Measurements from ENCODE around the gene GTSF1L.
"Not testable (repeated sequence)": the region's sequence is repeated elsewhere in the genome, so short reads cannot be mapped to it uniquely, and the experiment has no call there.

Gene GTSF1L

DNA sequence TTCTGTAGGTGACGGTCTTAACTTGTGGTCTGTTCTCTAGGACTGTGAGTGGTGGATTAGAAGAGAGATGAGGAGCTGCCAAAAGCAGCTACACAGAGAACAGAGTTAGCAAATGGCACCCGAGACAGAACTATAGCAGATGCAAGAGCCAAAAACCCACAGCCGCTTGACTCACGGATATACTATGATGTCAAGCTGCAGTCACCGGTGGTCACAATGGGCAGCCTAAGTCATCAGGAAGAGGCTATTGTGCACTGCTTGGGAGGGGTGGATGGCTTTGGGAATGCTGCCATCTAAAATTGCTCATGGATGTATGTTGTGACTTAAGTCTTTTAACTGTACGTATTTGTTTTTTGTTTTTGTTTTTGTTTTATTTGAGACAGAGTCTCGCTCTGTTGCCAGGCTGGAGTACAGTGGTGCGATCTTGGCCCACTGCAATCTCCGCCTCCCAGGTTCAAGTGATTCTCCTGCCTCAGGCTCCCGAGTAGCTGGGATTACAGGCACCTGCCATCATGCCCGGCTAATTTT is at the start of gene GTSF1L:
Gene GTSF1L (minus strand): TSS at position 192 of the 528 bp plus-strand sequence. CDS start 308 bp downstream, outside the sequence.
- DNase-seq = no peak

DNA sequence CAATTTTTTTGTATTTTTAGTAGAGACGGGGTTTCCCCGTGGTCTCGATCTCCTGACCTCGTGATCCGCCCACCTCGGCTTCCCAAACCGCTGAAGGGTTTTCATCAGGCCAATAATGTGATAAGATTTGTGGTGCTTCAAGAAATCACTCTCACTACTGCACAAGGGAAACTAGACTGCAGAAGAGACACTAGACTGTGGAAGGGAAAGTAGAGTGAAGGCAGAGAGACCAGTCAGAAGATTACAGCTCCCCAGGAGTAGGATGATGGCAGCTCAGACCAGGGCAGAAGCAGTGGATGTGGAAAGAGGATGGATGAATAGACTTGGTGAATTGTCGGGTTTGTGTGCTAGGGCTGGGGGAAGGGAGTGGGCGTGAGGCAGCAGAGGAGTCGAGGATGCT is 48.0 kb upstream of the GTSF1L start:
- DNase-seq = no peak

DNA sequence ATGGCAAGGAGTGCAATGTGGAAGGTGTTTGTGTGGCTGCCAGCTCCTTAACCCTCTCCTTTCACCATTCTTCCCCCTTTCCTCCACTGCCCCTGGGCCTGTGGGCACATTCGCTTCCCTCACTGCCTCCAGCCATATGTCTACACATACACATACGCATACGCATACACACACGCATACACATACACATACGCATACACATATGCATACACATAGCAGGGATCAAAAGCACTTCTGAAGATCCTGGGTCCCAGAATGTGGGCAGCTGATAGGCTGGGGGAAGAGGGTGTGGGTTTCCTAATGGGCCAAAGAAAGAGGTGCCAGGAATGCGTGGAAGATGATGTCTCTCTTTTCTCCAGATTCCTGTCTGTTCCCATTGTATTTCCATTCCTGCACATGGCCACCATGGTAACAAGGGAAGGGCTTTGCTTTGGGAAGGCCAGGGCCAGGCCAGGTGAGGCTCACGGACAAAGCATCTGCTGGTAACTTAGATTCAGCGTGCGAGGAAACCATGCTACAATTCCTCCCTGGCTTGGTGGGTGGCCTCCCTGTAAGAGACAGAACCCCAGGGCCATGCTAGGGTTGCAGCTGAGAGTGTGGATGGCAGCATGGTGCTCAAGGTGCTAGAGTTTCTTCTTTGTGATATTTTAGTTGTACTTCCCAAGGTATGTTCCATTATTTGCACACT is 44.8 kb upstream of the GTSF1L start:
- DNase-seq = no peak

DNA sequence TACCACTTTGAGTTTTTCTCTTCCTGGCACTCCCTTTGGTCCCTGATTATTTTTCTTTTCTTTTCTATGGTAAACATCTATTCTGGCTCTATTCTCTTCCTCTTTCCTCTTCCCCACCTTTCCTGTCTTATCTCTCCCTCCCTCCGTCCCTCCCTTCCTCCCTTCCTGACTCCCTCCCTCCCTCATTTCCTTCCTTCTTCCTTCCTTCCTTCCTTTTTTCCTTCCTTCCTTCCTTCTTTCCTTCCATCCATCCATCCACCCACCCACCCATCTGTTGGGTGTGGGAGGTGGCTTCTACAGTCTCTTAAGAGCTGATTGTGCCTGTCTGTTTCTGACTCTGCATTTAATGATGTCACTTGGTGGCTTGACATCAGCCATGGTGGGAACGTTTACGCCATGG is 43.5 kb upstream of the GTSF1L start:
- no peak for DNase-seq

DNA sequence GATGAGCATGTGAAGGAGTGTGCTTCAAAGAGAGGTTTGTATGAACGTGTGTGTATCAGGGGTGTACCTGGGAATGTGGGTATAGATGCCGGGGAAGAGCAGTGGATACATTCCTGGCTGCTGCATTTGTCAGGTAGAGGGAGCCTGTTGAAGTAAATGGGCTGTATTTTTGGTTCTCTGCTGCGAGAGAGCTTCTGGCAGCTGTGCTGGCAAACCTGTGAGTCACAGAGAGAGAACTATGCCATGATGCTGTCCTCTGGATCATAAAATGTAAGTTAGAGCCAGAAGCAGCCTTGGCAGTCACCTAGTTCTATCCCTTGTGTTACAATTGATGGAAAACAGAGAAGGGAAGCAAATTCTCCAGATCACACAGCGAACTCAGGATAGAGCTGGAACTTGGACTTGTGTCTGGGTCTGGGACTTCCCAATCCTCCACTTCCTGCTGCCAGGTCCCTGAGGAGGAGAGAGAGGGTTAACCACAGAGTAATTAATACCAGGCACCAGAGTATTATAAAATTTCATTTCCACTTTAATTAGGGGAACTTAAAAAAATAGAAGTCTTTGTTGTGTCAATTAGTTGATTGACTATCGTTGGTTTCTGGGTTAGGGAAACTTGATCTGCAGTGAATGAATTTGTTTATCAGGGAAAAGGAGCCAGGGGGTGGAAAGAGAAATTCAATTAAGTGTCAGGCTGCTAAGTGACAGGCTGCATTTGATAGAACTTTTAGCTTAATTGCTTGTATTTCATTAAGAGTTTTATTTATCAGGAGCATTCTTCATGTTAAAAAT is 41.1 kb upstream of the GTSF1L start:
- DNase-seq = no peak

DNA sequence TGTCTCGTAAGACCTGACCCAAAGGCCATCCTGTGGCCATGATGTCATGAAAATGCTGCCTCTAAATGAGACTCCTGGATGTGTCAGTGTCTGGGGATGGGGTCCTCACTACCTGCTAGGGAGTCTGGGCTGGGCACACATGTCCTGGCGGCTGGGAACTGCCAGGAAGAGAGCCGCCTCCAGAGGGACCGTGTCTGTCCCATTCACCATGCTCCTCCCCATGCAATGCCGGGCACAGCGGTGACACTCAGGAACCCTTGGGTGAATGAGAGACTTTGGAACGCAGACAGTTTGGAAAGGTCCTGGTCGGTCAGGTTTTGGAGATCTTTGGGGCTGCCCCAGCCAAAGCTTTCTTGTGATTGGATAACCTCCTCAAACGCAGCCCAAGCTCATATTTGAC is 40.1 kb upstream of the GTSF1L start:
- no peak for DNase-seq

DNA sequence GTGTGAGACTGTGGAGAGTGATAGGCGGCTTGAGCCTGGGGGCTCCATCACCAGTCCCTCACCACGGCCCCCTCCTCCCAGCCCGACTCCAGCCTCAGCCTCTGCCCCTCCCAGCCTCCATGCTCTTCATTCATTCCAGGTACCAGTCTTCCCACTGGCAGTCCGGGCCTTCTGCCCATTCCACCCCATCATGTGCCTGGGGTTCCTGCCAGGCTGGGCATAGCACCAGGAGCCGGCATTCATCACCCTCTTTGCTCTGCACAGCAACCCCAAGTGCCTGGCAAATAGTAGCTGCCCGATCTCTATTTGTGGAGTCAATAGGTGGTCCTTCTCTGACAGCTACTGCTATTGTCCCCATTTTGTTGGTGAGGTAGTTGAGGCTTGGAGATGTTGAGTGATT is 39.6 kb upstream of the GTSF1L start:
- DNase-seq = no peak

DNA sequence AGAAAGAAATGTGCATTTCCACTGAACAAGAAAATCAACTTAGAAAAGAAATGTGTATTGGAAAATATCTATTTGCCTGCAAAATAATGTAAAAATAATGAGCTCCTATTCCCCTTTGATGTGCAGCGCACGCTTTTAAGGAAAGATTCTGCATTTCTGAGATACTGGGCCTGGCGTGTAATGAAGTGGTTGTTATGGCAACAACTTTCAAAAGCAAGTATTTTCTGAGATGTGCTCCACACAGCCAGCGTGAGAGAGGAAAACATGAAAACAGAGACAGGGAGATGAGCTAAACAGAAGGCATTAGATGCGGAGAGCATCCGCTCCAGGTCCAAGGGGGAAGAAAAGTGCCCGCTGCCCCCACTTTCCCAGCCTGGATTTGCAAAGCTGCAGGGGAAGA is 39.1 kb upstream of the GTSF1L start:
- no peak for DNase-seq

DNA sequence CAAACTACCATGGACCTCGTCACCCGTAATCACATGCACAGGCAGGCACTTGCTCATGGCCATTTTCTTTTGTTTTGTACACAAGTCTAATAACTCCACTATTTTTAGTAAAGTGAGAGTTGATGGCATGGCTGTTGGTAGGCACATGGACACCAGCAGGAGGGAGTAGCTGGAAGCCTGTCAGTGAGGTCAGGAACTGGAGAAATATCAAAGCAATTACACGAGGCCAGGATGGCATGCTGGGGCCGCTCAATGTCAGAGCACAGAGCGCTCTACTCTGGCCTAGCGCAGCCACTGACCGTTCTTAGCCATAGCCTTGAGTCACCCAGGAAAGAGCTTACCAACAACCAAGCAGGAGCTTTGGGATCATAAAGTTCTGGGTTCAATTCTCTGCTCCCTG is 36.1 kb upstream of the GTSF1L start:
- no peak for DNase-seq

DNA sequence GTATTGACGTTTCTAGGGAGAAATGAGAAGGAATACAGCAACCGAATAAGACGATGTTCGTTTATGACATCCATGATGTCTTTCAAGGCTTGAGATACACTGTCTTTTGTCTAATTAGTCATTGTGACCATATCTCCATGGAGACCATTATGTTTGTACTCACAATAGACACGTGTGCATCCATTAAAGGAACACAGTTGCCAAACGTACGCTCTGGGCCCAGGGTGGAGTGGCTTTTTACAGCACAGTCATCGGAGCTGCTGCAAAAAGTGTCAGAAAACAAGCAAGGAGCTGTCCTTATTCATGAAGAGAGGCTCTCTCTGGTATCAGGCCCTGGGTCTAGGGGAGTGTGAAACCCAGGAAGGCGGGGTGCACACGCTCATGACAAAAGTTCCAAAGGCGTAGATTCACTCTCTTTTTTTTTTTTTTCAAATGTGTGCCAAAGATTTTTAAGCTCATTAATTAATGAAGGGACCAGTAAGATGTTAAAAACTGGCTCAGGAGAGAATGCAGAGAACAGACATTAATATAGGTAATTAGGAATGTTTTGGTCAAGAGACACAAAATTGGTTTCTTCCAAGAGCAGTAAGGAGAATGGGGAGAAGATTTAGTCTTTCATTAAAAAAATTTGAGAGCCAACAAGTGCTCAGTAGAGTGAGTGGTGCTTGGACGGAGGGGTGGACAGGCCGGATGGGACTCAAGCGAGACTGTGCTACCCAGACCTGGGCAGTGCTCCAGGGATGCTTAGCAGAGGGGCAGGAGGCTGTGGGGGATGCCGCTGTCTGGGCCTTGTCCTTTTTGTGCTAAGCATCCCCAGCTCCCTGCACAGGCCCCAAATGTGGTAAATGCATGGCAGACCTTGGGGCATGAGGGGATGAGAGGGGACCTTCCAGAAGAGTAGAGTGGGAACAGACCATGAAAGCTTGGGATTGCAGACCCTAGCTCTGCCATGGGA is 34.9 kb upstream of the GTSF1L start:
- DNase-seq = no peak

DNA sequence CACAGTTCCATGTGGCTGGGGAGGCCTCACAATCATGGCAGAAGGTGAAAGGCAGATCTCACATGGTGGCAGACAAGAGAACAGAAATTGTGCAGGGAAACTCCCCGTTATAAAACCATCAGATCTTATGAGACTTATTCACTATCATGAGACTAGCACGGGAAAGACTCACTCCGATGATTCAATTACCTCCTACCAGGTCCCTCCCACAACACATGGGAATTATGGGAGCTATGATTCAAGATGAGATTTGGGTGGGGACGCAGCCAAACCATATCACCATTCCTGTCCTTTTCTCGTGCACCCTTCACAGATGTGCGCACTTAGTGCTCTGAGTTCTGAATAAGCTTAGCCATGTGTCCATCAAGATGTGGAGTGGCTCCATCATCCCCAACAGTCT is 31.1 kb upstream of the GTSF1L start:
- not testable (repeated sequence) for DNase-seq

DNA sequence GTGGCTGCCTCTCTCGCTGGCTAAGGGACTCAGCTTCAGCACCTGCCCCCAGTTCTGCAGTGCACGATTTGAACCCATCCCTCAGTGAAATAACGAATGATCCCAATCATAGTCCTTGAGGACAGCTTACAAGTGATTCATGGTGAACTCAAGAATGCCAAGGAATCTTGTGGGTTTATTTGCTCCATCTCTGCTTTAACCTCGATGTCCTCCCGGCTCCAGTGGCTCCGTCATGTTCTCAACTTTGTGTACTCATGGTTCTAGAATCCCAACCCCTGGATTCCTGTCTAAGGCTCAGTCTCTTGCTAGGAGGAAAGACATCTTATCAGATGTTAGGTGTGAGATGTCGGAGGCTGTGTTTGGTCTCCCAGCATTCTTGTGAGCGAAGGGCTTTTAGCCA is 29.0 kb upstream of the GTSF1L start:
- DNase-seq = no peak

DNA sequence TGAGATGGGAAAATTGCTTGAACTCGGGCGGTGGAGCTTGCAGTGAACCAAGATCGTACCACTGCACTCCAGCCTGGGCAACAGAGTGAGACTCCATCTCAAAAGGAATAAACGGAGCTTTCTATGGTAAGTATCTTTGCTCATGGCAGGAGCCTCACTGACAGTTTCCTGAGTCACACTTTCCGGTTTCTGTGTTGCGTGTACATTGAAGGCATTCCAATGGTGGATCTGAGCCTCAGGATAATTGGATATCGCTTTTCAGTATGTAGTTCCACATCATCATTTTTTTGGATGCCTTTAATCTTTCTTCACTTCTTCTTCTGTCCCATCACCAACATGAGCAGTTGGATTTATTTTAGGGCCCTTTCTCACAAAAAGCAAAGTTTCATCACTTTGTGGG is 28.6 kb upstream of the GTSF1L start:
- no peak for DNase-seq

DNA sequence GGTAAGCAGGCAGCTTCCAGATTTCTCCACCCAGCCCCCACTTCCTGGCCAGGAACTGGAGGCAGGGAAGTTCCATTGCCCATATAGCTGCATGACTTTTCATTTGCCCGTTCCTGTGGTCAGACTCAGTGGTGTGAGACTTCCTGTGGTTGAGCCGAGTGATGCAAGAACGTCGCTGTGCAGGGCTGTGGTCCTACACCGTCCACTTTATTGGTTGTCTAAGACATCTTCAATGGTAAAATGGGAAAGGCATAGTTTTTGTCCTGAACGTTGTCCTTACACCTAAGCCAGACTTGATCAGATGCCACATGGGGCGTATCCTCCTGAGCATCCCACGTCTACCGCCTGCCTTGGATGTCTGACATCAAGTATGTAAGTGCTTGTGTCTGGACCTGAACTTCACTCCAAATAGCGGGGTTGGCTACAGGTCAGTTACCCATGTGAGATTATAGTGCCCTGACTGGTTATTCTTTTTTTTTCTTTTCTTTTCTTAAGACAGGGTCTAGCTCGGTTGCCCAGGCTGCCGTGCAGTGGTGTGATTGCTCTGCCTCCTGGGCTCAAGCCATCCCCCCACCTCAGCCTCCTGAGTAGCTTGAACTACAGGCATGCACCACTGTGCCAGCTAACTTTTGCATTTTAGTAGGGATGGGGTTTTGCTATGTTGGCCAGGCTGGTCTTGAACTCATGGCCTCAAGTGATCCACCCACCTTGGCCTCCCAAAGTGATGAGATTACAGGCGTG is 25.9 kb upstream of the GTSF1L start:
- DNase-seq = peak; percentile 35

DNA sequence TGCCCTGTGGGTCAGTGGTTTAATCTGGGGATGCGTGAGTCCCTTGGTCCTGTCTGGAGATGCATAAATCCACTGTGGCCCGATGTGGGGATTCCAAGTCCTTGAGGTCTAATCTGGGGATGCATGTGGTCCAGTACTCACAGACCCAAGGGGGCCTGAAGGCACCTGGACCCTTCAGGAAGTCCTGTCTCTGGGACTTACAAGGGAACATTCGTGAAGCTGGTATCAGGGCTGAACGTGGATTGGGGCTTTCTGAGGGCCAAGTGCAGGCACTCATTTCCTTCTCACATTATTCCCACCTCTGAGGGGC is 25.2 kb upstream of the GTSF1L start:
- no peak for DNase-seq

DNA sequence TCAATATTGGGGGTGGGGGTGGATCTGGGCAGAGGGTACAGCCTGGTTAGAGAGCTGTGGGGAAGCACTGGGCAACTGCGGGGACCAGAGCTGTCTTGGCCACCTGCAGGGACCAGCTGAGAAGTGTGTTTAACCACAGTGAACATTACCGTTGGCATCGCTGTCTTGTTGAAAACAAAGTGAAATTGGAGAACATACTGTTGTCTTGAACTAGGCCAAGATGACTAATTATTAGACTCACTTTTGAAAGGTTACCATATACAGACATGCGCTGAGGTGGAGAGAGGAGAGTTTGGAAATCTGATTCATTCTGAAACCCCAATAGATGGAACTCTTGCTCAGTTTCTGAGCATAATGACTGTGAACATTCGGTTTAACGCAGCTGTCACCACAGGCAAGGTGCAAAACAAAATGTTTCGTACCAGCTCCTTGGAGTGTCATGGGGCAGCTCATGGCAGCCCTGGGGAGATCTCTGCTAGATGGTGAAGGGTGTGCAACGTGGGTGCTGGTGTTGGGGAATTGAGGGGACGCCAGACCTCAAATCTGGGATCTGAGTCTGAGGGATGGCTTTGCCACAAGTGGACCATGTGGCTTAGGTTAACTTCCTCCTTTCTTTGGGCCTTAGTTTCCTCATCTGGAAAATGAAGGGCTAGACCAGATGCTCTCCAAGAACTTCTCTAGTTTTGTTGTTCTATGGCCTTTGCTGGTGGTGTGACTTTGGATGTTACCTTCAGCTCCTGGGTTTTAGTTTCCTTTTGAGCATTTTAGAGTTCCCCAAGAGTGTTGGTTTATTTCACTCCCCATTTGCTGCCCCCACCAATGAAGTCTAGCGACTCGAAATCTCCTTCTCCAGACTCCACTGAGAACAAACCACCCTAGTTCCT is 24.6 kb upstream of the GTSF1L start:
- peak; percentile 16 for DNase-seq

DNA sequence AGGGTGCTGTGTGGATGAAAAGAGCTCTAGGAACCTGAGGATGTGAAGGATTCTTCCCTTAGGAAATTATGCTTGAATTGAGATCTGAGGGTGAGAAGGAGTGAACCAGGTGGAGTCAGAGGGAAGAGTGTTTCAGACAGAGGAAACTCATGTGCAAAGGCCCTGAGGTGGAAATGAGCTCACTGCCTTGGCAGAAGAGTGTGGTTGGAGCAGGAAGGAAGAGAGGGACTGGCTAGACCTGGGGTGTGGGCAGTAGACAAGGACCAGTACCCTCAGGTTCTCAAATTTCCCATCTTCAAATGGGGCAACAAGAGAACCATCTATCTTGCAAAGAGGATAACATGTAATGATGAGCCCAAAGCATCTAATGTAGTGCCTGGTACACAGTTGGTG is 24.0 kb upstream of the GTSF1L start:
- DNase-seq = no peak

DNA sequence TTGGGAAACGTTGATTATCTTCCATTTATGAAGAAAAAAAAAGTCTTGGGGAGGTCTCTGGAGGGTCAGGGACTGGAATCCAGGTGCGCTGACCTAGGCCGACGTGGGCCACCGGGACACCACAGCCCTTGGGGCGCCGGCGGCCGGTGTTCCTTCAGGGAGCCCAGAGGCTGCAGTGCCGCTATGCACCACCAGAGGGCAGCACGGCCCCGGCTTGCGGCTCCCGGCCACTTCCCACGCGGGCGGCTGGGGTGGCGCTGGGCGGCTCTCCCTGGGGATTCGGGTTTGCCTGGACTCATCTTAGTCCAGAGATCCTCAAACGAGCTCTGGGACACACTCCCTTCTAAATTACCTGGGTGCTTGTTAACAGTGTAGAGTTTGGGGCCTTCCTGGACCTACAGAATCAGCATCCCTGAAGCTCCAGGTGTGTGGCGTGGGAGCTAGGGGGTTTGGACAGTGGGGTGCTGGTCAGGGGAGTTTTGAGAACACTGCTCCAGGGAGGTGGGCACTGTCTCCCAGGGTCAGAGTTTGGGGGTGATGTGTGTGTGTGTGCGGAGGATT is 23.0 kb upstream of the GTSF1L start:
- peak; percentile 8 for DNase-seq

DNA sequence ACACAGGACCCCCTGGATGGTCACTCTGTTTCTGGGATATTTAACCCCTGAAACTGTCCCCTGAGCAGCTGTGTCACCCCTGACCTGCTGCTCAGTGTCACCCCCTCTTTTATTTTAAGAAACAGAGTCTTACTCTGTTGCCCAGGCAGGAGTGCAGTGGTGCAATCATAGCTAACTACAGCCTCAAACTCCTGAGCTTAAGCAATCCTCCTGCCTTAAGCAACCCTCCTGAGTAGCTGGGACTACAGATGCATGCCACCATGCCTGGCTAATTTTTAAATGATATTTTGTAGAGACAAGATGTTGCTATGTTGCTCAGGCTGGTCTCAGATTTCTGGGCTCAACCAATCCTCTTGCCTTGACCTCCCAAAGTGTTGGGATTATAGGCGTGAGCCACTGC is 21.5 kb upstream of the GTSF1L start:
- no peak for DNase-seq

DNA sequence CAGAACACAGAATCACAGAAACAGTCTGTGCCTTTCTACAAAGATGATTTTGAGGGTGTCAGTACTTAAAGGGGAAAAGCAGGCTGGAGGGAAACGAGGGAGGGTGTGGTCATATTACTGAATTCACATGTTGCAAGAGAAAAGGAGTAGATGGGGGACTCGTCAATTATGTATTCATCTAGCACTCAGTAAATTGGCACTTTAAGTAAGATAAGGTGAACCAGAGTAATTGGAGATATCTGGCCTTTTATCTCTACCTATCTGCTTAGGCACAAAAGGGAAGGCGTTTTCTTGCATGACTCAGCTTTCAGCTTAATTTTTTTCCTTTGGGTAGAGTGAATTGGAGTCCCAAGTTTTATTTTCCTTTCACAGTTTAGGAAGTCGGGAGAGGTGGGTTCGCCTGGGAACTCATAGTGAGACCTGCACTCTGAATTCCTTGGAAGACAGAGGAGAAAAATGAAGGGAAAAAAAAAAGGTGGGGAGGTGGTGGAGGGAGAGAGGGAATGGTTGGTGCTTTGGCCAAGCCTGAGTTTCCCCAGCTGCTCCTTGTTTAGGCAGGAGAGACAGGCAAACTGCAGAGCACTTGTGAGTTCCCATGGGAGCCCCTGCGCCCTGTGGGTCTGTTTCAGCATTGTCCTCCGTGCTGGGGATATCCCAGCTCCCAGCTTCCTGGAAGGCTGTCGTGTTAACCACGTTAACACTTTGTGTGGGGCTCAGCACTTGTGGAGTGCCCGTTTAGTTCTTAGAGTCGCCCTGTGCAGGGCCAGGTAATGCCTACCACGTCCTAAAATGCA is 19.7 kb upstream of the GTSF1L start:
- DNase-seq = no peak

Measured in kidney glomerular epithelial cell (primary cell).